Upper lobe of right lung (tissue), 1 donor: ENCODE data around the gene ASB3. TPM values are rescaled to one million over a fixed set of nuclear protein-coding genes. Genes with fewer than 3 reads are reported as not detected.

ENCODE experiments used
- ATAC-seq: fragments of 200-7000 bp; cut with Tn5 transposase; one replicate; pipeline ENCODE4 v1.9.1; 2020; ENCODE audit warnings: mild to moderate bottlenecking, moderate library complexity
- DNase-seq: peaks from one replicate; pipeline ENCODE4 v3.0.0-alpha.2; 2020
- H3K27ac ChIP-seq: fragments of 200-600 bp; one replicate; pipeline ENCODE4 v1.8.0; 2022
- H3K27me3 ChIP-seq: fragments of 200-600 bp; one replicate; pipeline ENCODE4 v1.8.0; 2022; ENCODE audit warnings: mild to moderate bottlenecking
- H3K36me3 ChIP-seq: fragments of 200-600 bp; one replicate; pipeline ENCODE4 v1.8.0; 2022
- H3K4me1 ChIP-seq: fragments of 200-600 bp; one replicate; pipeline ENCODE4 v1.8.0; 2022
- H3K4me3 ChIP-seq: fragments of 200-600 bp; one replicate; pipeline ENCODE4 v1.8.0; 2022; ENCODE audit warnings: mild to moderate bottlenecking
- H3K9me3 ChIP-seq: fragments of 200-600 bp; one replicate; pipeline ENCODE4 v1.8.0; 2022
- CTCF ChIP-seq: fragments of 200-600 bp; IDR thresholded peaks from one replicate; pipeline ENCODE4 v1.8.0; 2022; ENCODE audit warnings: antibody characterized with exemption
- intact Hi-C: fragments of 100-400 bp; cut with DNase I; formaldehyde crosslinking; loops from one replicate; pipeline ENCODE4 v1.11.0; 2022
- total RNA-seq: library from RNA; stranded (reverse); fragmentation: NEBNext Ultra II Directional; extraction: Animal tissue kit (Norgen Biotek cat#: 25700); gene quantifications from one replicate; pipeline ENCODE4 v1.2.1, GENCODE V29; 2021
- donor health status: DM: no; HTN: yes; CAD: no; lungs with severe emphysema.

The ASB3 gene
- total RNA-seq, 1 donor from 2014 or later = 29.0 TPM

DNA sequence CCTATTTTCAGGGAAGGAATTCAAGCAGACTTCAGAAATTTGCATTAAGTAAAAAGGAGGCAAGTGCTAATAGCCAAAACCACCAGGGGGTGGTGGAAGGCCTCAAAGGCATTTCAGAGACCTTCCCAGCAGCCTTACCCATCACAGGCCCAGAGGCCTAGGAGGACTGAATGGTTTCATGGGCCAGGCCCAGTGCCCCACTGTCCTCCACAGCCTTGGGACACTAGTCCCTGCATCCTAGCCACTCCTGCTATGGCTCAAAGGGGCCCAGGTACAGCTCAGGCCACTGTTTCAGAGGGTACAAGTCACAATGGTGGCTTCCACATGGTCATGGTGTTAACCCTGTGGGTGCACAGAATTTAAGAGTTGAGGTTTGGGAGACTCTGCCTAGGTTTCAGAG is 77.8 kb downstream of the ASB3 start:
- intact Hi-C loops = no loop called here
- ATAC-seq (no peak), DNase-seq (no peak)
- H3K27ac ChIP-seq = no peak overlapping the region
- H3K27me3 ChIP-seq = no peaks in the 10 kb centered on the region
- no peak for TF ChIP-seq CTCF
- no peaks in the 10 kb centered on the region for H3K4me1 ChIP-seq
- H3K4me3 ChIP-seq = no peak overlapping the region
- H3K36me3 ChIP-seq = peaks cover 17% of the 10 kb centered on the region
- H3K9me3 ChIP-seq = no peaks in the 10 kb centered on the region

DNA sequence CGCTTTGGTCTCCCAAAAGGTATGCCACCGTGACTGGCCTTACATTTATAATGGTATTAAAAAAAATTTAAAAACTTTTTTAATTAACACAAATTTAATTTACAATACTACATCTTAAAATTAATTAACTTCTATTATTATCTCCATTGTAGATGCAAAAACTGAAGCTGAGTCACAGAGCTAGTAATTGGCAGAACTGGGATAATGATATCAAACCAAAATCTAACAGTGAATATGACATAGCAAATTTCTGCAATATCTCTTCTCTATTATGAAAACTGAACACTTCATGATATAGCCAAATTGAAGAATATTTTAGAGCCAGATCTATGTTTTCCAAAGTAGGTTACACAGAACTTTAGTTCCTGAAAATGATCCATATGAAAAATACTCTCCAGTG is 85.5 kb downstream of the ASB3 start:
- Histone ChIP-seq H3K9me3 (no peaks in the 10 kb centered on the region), H3K36me3 (peaks cover 16% of the 10 kb centered on the region), H3K4me3 (no peak overlapping the region), H3K27ac (no peak overlapping the region), H3K27me3 (no peaks in the 10 kb centered on the region), H3K4me1 (no peaks in the 10 kb centered on the region)
- no peak for TF ChIP-seq CTCF
- DNase-seq (no peak), ATAC-seq (no peak)
- intact Hi-C loops = no loop called here

DNA sequence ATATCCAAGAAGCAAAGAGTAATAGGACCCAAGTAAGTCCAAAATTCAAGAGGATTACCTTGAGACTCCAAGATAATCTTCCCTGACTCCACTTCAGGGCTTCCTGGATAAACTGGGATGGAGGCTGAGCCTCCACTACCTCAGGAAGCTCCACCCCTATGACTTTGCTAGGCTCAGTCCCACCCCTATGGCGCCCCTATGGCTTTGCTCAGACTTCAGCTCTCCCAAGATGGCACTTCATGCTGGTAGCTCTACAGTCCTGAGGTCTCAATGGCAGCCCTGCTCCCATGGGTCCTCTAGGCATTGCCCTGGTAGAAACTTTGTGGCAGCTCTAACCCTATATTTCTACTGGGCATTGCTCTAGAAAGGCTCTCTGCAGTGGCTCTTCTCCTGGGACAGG is 89.1 kb downstream of the ASB3 start:
- intact Hi-C loops = no loop called here
- no peak for DNase-seq
- no peak for TF ChIP-seq CTCF
- Histone ChIP-seq H3K27me3 (no peaks in the 10 kb centered on the region), H3K9me3 (no peaks in the 10 kb centered on the region), H3K27ac (no peak overlapping the region), H3K4me3 (no peak overlapping the region), H3K4me1 (no peaks in the 10 kb centered on the region), H3K36me3 (peaks cover 16% of the 10 kb centered on the region)
- ATAC-seq = no peak

GRCh38 chr2:53697092-53697491 is 89.7 kb downstream of the ASB3 start:
- intact Hi-C loops = no loop called here
- no peak for ATAC-seq
- Histone ChIP-seq H3K4me1 (no peaks in the 10 kb centered on the region), H3K4me3 (no peak overlapping the region), H3K36me3 (peaks cover 16% of the 10 kb centered on the region), H3K9me3 (no peaks in the 10 kb centered on the region), H3K27ac (no peak overlapping the region), H3K27me3 (no peaks in the 10 kb centered on the region)
- TF ChIP-seq CTCF = no peak
- DNase-seq = no peak

DNA sequence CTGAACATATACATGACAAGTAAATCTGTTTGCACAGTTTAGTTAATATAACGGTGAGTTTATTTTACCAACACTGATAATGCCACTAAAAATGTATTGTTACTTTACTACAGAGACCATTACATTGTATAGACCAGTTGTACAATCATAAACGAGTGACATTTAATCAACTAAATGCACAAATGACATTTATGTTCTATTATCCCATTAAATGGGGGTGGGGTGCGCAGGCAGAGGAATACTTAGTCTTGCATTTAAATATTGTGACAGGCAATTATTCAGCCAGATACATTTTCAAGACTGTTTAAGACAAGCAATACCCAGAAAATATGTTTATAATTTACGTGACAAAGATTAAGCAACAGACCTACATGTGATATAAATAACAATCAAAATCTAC is 91.2 kb downstream of the ASB3 start:
- intact Hi-C loops = no loop called here
- Histone ChIP-seq H3K27me3 (no peaks in the 10 kb centered on the region), H3K9me3 (no peaks in the 10 kb centered on the region), H3K27ac (no peak overlapping the region), H3K4me1 (no peaks in the 10 kb centered on the region), H3K4me3 (no peak overlapping the region), H3K36me3 (peaks cover 16% of the 10 kb centered on the region)
- TF ChIP-seq CTCF = no peak
- DNase-seq = no peak
- ATAC-seq = no peak

GRCh38 chr2:53694096-53694771 is 92.5 kb downstream of the ASB3 start:
- Histone ChIP-seq H3K4me3 (no peak overlapping the region), H3K9me3 (no peaks in the 10 kb centered on the region), H3K27me3 (no peaks in the 10 kb centered on the region), H3K27ac (no peak overlapping the region), H3K4me1 (no peaks in the 10 kb centered on the region), H3K36me3 (peaks cover 9% of the 10 kb centered on the region)
- DNase-seq (no peak), ATAC-seq (no peak)
- no peak for TF ChIP-seq CTCF
- intact Hi-C loops = no loop called here
